Hepatocyte (in vitro differentiated cells): ENCODE data around the gene EOGT. TPM values are rescaled to one million over a fixed set of nuclear protein-coding genes. Genes with fewer than 3 reads are reported as not detected.

ENCODE experiments used
- DNase-seq: peaks from one replicate; pipeline ENCODE4 v3.0.0-alpha.2; 2016; ENCODE audit warnings: low spot score
- H2AFZ ChIP-seq: fragments of 200-600 bp; sonication (generic); 2 replicates; pipeline ENCODE4 v1.6.0; 2016; ENCODE audit warnings: antibody characterized with exemption, mild to moderate bottlenecking
- H3K27ac ChIP-seq: fragments of 200-600 bp; sonication (generic); 2 replicates; pipeline ENCODE4 v1.5.1; 2016; ENCODE audit warnings: mild to moderate bottlenecking
- H3K27me3 ChIP-seq: fragments of 200-600 bp; sonication (generic); 2 replicates; pipeline ENCODE4 v1.6.1; 2016
- H3K36me3 ChIP-seq: fragments of 200-600 bp; sonication (generic); replicated peaks from 2 replicates; pipeline ENCODE4 v1.5.1; 2016; ENCODE audit warnings: low read depth; ENCODE audit not compliant: insufficient read depth
- H3K4me1 ChIP-seq: fragments of 200-600 bp; sonication (generic); 2 replicates; pipeline ENCODE4 v1.5.1; 2016; ENCODE audit warnings: mild to moderate bottlenecking, moderate library complexity; ENCODE audit not compliant: insufficient read depth
- H3K4me2 ChIP-seq: fragments of 200-600 bp; sonication (generic); 2 replicates; pipeline ENCODE4 v1.6.0; 2016
- H3K4me3 ChIP-seq: fragments of 200-600 bp; sonication (generic); 2 replicates; pipeline ENCODE4 v1.5.1; 2016; ENCODE audit warnings: mild to moderate bottlenecking
- H3K79me2 ChIP-seq: fragments of 200-600 bp; sonication (generic); 2 replicates; pipeline ENCODE4 v1.6.0; 2017; ENCODE audit warnings: mild to moderate bottlenecking
- H3K9me2 ChIP-seq: fragments of 200-600 bp; sonication (generic); replicated peaks from 2 replicates; pipeline ENCODE4 v1.6.0; 2017; ENCODE audit warnings: mild to moderate bottlenecking; ENCODE audit not compliant: insufficient read depth
- H3K9me3 ChIP-seq: fragments of 200-600 bp; sonication (generic); 2 replicates; pipeline ENCODE4 v1.5.1; 2016; ENCODE audit warnings: low read depth, mild to moderate bottlenecking
- H4K20me1 ChIP-seq: fragments of 200-600 bp; sonication (generic); 2 replicates; pipeline ENCODE4 v1.6.0; 2016; ENCODE audit warnings: mild to moderate bottlenecking; ENCODE audit not compliant: insufficient read depth, poor library complexity, severe bottlenecking
- CTCF ChIP-seq: fragments of 200-600 bp; sonication (generic); IDR thresholded peaks from 2 replicates; pipeline ENCODE4 v1.5.1; 2016; ENCODE audit warnings: antibody characterized with exemption, mild to moderate bottlenecking; ENCODE audit not compliant: poor library complexity
- EZH2 ChIP-seq: fragments of 200-600 bp; sonication (generic); IDR thresholded peaks from 2 replicates; pipeline ENCODE4 v1.6.1; 2016; ENCODE audit warnings: antibody characterized with exemption, mild to moderate bottlenecking, borderline replicate concordance
- EZH2phosphoT487 ChIP-seq: fragments of 200-600 bp; sonication (generic); IDR thresholded peaks from one replicate; pipeline ENCODE4 v1.6.1; 2018; ENCODE audit warnings: antibody characterized with exemption, mild to moderate bottlenecking, low read depth, moderate library complexity; ENCODE audit not compliant: unreplicated experiment, severe bottlenecking
- WGBS: methylation state at CpG from one replicate; pipeline ENCODE4 v1.1.6; 2016; ENCODE audit warnings: low lambda C conversion rate; ENCODE audit errors: missing lambda C conversion rate; 5-methylcytosine and 5-hydroxymethylcytosine counted together
- polyA plus RNA-seq: library from polyadenylated mRNA; unstranded; fragments of >200 nt; fragmentation: Nextera tagmentation; extraction: Ambion mirVana; gene quantifications from 2 replicates; pipeline ENCODE4 v1.2.1, GENCODE V29; 2016
- total RNA-seq: library from RNA; depleted of rRNA; stranded (reverse); fragments of >200 nt; gene quantifications from 2 replicates; pipeline ENCODE4 v1.2.3, GENCODE V29; 2014

The EOGT gene
- total and polyA plus RNA-seq, 2 experiments from 2014 or later, result 7.2 to 19.0 TPM

GRCh38 chr3:68943753-68944500 is 69.6 kb downstream of the EOGT start:
- Histone ChIP-seq H2AFZ (no peak overlapping the region), H3K36me3 (no peaks in the 10 kb centered on the region), H3K9me3 (no peaks in the 10 kb centered on the region), H3K4me3 (no peak overlapping the region), H3K27me3 (no peaks in the 10 kb centered on the region), H3K4me1 (no peaks in the 10 kb centered on the region), H4K20me1 (no peaks in the 10 kb centered on the region), H3K27ac (no peak overlapping the region), H3K79me2 (no peaks in the 10 kb centered on the region), H3K4me2 (no peak overlapping the region), H3K9me2 (no peaks in the 10 kb centered on the region)
- DNase-seq, result no peak
- TF ChIP-seq CTCF, result no peak
- no peak for TF ChIP-seq EZH2
- no peak for TF ChIP-seq EZH2phosphoT487
- WGBS, result 91% methylated on average over 1 of the region's 1 CpG

GRCh38 chr3:68941055-68941454 is 72.4 kb downstream of the EOGT start:
- Histone ChIP-seq H2AFZ (no peak overlapping the region), H4K20me1 (no peaks in the 10 kb centered on the region), H3K79me2 (no peaks in the 10 kb centered on the region), H3K4me3 (no peak overlapping the region), H3K4me1 (no peaks in the 10 kb centered on the region), H3K4me2 (no peak overlapping the region), H3K9me2 (no peaks in the 10 kb centered on the region), H3K36me3 (no peaks in the 10 kb centered on the region), H3K27ac (no peak overlapping the region), H3K9me3 (no peaks in the 10 kb centered on the region), H3K27me3 (no peaks in the 10 kb centered on the region)
- 85% methylated on average over 6 of the region's 6 CpGs for WGBS
- TF ChIP-seq EZH2, result no peak
- TF ChIP-seq EZH2phosphoT487, result no peak
- TF ChIP-seq CTCF, result no peak
- DNase-seq, result no peak

GRCh38 chr3:68936856-68937255 is 76.6 kb downstream of the EOGT start:
- Histone ChIP-seq H2AFZ (no peak overlapping the region), H3K9me2 (no peaks in the 10 kb centered on the region), H3K4me3 (no peak overlapping the region), H3K4me2 (no peak overlapping the region), H3K79me2 (no peaks in the 10 kb centered on the region), H3K4me1 (peaks cover 3% of the 10 kb centered on the region), H4K20me1 (no peaks in the 10 kb centered on the region), H3K36me3 (no peaks in the 10 kb centered on the region), H3K9me3 (no peaks in the 10 kb centered on the region), H3K27me3 (peaks cover 30% of the 10 kb centered on the region), H3K27ac (no peak overlapping the region)
- 81% methylated on average over 6 of the region's 6 CpGs for WGBS
- TF ChIP-seq CTCF (no peak), EZH2 (no peak), EZH2phosphoT487 (no peak)
- DNase-seq, result no peak

- no peaks in the 10 kb centered on the region for H3K9me3 ChIP-seq
- H2AFZ ChIP-seq, result no peak overlapping the region
- H3K36me3 ChIP-seq, result no peaks in the 10 kb centered on the region
- H3K27me3 ChIP-seq, result peaks cover 41% of the 10 kb centered on the region
- no peak overlapping the region for H3K4me3 ChIP-seq
- no peak for TF ChIP-seq EZH2phosphoT487
- no peak for TF ChIP-seq CTCF
- TF ChIP-seq EZH2, result no peak
- H3K4me2 ChIP-seq, result no peak overlapping the region
- H3K4me1 ChIP-seq, result peaks cover 5% of the 10 kb centered on the region
- H3K9me2 ChIP-seq, result no peaks in the 10 kb centered on the region
- no peaks in the 10 kb centered on the region for H3K79me2 ChIP-seq
- H4K20me1 ChIP-seq, result no peaks in the 10 kb centered on the region
- no peak overlapping the region for H3K27ac ChIP-seq
- 67% methylated on average over 6 of the region's 6 CpGs for WGBS
- no peak for DNase-seq
Observed at GRCh38 chr3:68935778-68936177, 77.7 kb downstream of the EOGT start.
